BE2C (cell line): ENCODE data around the gene MN1.

Experiments used
- DNase-seq: peaks from one replicate; pipeline ENCODE4 v3.0.0-alpha.2; 2020
- H3K27me3 ChIP-seq: fragments of 250-450 bp; sonication (Bioruptor Pico); 2 replicates; pipeline ENCODE4 v1.5.1; 2020; ENCODE audit warnings: mild to moderate bottlenecking
- H3K36me3 ChIP-seq: fragments of 250-450 bp; sonication (Bioruptor Pico); 2 replicates; pipeline ENCODE4 v1.5.1; 2020; ENCODE audit warnings: mild to moderate bottlenecking
- H3K4me1 ChIP-seq: fragments of 250-450 bp; sonication (Bioruptor Pico); 2 replicates; pipeline ENCODE4 v1.5.1; 2020
- H3K4me3 ChIP-seq: 2 replicates; pipeline ENCODE4 v1.5.1; 2011; ENCODE audit warnings: low read depth, low read length
- H3K9me3 ChIP-seq: fragments of 250-450 bp; sonication (Bioruptor Pico); 2 replicates; pipeline ENCODE4 v1.5.1; 2020
- TF ChIP-seq, protein P1 (sequence below): IDR thresholded peaks from 2 replicates; pipeline ENCODE4 v1.5.1; 2012; ENCODE audit warnings: mild to moderate bottlenecking, low read depth, low read length

MN1 gene

DNA sequence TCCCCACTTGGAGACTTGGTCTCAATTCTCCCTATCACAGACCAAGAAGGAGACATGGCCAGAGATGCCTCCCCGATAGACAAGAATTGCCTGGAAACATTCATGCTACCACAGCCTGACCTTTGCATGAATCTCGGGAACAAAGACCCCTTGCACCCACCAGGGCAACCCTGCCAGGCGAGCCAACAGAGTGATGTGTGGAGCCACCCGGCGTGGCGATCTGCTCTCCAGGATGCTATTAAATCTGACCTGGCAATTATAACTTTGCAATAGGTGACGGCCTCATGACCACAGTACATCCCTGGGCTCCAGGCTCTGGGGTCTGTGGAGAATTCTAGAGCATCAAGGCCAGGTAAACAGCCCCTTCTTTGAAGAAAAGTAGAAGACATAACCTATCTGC is 31.1 kb upstream of the MN1 start:
- H3K4me3 ChIP-seq = no peak overlapping the region
- DNase-seq = no peak
- no peaks in the 10 kb centered on the region for H3K27me3 ChIP-seq
- H3K36me3 ChIP-seq = no peaks in the 10 kb centered on the region
- H3K4me1 ChIP-seq = no peaks in the 10 kb centered on the region
- TF ChIP-seq, protein P1, sequence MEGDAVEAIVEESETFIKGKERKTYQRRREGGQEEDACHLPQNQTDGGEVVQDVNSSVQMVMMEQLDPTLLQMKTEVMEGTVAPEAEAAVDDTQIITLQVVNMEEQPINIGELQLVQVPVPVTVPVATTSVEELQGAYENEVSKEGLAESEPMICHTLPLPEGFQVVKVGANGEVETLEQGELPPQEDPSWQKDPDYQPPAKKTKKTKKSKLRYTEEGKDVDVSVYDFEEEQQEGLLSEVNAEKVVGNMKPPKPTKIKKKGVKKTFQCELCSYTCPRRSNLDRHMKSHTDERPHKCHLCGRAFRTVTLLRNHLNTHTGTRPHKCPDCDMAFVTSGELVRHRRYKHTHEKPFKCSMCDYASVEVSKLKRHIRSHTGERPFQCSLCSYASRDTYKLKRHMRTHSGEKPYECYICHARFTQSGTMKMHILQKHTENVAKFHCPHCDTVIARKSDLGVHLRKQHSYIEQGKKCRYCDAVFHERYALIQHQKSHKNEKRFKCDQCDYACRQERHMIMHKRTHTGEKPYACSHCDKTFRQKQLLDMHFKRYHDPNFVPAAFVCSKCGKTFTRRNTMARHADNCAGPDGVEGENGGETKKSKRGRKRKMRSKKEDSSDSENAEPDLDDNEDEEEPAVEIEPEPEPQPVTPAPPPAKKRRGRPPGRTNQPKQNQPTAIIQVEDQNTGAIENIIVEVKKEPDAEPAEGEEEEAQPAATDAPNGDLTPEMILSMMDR = no peak
- H3K9me3 ChIP-seq = no peaks in the 10 kb centered on the region

DNA sequence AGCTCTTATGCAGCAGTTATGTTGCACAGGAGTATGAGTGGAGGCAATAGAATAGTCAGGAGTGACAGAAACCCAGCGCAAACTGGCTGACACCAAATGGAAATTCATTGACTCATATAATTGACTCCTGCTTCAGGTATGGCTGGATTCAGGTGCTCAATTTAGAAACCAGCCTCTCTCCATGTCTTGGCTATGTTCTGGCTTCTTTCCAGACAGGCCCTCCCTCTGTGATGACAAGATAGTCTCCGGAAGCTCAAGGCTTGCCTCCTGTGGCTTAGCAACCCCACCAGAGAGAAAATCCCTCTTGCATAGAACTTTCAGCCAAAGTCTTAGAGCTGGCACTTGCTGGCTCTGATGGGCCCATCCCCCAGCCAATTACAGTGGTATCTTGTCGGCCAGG is 28.1 kb upstream of the MN1 start:
- Histone ChIP-seq H3K27me3 (no peaks in the 10 kb centered on the region), H3K36me3 (no peaks in the 10 kb centered on the region), H3K9me3 (no peaks in the 10 kb centered on the region), H3K4me1 (no peaks in the 10 kb centered on the region), H3K4me3 (no peak overlapping the region)
- TF ChIP-seq, protein P1 = no peak
- no peak for DNase-seq

DNA sequence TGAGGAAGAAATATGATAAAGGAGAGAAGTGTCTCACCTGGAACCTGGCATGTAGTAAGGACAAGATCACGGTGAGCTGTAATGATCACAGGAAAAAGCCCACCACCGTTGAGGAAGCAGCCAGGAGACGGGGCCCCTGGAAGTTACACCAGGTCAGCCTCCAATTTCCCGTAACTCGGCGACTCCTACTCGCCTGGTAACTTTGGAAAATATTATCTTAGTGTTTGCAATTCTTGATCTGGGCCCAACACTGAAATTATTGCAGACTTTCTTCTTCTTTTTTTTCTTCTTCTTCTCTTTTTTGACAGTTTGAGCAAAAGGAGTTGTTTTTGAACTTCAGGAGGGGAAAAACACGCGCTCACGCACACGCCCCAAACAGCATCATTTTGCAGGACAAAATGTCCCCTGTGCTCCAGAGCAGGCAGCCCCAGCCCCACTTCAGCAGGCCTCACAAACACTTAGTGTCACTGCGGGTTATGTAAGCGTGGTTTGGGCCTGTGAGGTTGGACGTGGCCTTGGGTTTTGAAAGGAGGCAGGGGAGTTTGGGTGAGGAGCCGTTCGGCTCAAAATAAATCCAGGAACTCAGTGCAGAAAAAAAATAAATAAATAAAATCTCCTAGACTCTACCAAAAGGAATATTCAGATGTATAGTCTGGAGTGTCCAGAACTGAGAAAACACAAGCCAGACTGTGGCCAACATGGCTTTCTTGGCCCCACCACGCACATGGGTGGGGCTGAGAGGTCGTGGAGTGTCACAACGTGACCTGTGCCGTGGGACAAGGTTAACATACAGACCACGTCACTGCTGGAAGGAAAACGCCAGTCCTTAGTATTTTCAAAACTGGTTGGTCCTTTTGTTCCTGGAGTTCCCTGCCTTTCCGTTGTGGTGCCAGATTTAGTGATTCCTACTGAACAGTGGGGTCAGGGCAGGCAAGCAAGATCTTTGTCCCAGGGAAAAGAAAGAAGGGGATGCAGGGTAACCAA is 26.3 kb upstream of the MN1 start:
- Histone ChIP-seq H3K27me3 (no peaks in the 10 kb centered on the region), H3K4me3 (no peak overlapping the region), H3K36me3 (no peaks in the 10 kb centered on the region), H3K4me1 (no peaks in the 10 kb centered on the region), H3K9me3 (no peaks in the 10 kb centered on the region)
- DNase-seq = no peak
- TF ChIP-seq, protein P1 = no peak

DNA sequence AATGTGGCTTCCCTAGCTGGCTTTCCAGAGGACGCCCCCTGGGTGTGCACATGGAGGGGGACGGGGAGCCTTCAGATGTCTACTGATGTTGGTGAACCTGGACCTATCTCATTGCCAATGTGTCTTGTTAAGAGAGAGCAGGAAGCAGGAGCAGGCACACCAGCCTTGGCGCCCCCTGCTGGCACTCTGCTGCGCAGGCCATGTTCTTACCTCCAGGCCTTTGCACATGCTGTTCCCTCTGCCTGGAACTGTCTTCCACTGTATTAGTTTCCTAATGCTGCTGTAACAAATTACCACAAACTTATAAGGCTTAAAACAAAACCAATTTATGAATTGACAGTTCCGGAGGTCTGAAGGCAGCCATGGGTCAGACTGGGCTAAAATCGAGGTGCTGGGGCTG is 23.6 kb upstream of the MN1 start:
- Histone ChIP-seq H3K9me3 (no peaks in the 10 kb centered on the region), H3K27me3 (no peaks in the 10 kb centered on the region), H3K4me3 (no peak overlapping the region), H3K36me3 (no peaks in the 10 kb centered on the region), H3K4me1 (no peaks in the 10 kb centered on the region)
- TF ChIP-seq, protein P1 = peak; percentile 62
- no peak for DNase-seq

DNA sequence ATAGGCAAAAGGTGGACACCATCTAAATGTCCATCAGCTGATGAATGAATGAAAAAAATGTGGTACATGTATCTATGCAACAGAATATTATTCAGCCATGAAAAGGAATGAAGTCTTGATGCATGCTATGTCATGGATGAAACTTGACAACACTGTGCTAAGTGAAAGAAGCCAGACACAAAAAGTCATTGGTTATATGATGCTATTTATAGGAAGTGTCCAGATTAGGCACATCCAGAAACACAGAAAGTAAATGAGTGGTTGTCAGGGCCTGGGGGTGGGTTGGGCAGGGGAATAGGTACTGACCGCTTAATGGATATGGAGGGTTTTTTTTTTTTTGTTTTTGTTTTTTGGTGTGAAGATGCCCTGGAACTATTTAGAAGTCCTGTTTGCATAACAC is 21.7 kb upstream of the MN1 start:
- H3K4me1 ChIP-seq = no peaks in the 10 kb centered on the region
- H3K27me3 ChIP-seq = no peaks in the 10 kb centered on the region
- H3K4me3 ChIP-seq = no peak overlapping the region
- no peaks in the 10 kb centered on the region; the same call in 1 of the 2 replicates for H3K9me3 ChIP-seq
- H3K36me3 ChIP-seq = no peaks in the 10 kb centered on the region
- no peak for DNase-seq
- TF ChIP-seq, protein P1 = no peak
